ENCODE data around the gene HPS5.

The HPS5 gene

DNA sequence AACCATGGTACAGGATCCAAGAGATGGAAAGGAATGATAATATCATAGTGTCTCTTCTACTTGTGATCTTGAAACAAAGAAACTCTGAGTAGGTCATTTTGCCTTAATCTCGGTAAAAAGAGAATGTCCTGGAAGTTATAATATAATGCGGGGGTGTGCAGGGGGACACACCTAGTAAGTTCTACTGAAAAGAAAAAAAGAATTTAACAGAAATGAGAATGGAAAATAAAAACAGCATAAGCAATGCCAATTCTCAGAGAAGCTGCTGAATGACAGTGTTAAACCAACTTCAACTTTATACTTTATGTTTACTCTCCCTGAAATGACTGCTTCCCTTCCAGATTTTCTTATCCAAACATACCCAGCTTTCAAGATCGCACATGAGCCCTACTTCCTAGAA, 2.0 kb downstream of the HPS5 start:
- DNase-seq: no peak

DNA sequence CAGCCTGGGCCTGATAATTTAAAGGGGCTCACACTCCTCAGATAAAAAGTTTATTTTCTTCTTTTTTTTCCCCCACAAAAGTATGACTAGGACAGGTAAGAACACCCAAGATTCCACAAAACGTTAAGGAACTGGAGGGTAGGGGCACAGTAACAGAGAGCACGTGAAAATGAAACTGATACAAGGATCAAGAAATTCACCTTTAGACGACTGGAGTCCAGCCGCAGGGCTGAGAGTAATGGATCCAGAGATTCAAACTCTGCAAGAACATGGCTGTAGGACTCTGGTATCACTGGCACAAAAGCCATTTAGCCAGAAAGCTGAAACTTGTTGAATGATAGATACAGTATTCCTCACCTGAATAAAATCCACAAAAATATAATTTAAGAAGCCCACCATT, 4.4 kb downstream of the HPS5 start:
- DNase-seq: no peak

DNA sequence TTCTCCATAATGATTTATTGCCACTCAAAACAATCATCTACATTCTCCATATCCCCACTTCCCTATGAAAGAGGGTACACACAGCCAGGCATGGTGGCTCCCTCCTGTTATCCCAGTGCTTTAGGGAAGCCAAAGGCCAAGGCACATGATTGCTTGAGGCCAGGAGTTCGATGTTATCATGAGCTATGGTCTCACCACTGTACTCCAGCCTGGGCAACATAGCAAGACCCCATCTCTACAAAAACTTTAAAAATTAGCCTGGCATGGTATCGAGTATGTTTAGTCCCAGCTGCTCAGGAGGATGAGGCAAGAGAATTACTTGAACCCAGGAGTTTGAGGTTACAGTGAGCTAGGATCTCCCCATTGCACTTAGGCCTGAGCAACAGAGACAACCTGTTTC, 6.0 kb downstream of the HPS5 start:
- no peak for DNase-seq

DNA sequence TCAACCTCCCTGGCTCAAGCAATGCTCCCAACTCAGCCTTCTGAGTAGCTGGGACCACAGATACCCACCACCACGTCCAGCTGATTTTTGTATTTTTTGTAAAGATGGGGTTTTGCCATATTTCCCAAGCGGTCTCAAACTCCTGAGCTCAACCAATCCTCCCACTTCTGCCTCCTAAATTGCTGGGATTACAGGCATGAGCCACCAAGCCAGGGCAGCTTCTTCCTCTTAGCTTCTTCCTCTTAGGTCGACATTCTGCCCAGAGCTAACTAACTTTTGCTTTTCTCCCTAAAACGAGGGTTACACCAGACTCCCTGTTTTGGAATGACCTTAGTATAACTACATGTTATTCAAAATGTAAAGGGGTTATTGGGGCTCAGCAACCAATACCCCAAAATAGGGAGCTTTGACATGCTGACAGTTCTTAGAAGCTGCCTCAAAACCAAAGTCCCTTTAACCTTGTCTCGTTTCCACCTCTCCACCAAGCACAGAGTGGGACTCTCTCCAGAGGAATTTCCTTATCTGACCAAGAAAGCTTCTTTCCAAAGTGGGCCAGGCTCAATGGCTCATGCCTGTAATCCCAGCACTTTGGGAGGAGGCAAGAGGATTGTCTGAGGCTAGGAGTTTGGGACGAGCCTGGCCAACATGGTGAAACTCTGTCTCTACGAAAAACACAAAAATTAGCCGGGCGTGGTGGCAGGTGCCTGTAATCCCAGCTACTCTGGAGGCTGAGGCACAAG, 7.0 kb downstream of the HPS5 start:
- DNase-seq: no peak

DNA sequence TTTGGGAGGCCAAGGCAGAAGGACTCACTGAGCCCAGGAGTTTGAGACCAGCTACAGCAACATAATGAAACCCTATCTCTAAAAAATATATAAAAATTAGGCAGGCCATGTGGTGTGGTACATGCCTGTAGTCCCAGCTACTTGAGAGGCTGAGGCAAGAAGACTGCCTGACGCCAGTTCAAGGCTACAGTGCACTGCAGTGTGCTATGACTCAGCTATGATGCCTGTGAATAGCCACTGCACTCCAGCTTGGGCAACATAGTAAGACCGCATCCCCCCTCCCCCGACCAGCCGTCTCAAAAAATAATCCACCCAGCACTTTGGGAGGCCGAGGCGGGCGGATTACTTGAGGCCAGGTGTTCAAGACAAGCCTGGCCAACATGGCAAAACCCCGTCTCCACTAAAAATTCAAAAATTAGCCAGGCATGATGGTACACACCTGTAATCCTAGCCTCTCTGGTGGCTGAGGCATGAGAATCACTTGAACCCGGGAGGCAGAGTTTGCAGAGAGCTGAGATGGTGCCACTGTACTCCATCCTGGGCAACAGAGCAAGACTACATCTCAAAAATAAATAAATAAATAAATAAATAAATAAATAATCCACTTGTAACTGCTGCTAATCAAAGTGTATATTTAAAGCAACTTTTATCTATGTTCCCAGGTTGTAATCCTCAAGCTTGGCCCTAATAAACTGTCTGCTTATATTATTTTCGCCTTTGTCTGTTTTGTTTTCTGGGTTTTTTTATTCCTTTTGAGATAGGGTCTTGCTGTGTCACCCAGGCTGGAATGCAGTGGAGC, 7.8 kb downstream of the HPS5 start:
- no peak for DNase-seq

DNA sequence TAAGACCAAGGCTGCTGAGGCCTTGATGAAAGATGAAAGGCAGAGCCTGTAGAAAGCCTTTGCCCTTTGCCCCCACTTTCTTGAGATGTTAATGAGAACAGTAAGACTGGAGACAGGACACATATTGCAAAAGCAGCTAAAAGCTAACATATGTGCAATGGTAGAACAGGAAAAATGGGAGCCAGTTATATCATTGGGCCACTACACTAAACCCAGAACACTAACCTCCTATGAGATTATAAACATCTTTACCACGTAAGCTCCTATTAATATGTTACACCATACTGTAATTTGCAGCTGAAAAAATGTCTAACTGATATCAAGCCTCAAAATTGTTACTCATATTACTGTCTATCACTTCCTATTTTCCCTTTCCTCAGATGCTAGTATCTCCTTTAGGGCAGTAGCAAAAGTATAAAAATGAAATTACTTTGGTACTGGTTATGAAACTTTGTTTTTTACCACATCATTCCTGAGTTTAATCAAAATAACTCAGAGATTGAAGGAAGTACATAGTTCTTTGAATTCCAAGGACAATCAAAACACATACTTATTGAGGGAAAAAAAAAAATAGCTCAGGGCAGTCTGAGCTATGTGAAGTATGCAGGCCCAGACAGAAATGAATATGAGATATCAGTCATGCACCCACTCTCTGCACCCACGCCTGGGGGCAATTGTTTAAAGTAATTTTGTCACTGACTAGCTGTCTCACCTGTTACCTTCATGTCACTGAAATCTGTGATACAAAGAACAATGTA, 9.1 kb downstream of the HPS5 start:
- no peak for DNase-seq

DNA sequence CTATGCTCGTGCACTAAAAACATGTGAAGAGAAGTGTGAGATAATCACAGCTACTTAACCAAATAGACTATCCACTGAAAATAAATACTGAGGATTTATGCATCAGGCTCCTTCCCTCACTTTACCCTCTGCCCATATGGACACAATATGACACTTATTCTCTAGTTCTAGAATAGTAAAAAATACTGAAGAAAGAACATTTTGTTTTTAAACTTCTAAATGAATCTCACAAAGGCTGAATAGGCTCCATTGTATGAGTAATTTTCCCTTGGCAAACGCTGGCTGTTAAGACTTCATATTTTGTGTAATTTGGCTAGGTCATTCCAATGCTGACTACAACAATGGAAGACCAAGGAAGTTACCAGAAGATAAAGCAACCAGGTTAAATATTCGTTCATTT, 9.9 kb downstream of the HPS5 start:
- no peak for DNase-seq

DNA sequence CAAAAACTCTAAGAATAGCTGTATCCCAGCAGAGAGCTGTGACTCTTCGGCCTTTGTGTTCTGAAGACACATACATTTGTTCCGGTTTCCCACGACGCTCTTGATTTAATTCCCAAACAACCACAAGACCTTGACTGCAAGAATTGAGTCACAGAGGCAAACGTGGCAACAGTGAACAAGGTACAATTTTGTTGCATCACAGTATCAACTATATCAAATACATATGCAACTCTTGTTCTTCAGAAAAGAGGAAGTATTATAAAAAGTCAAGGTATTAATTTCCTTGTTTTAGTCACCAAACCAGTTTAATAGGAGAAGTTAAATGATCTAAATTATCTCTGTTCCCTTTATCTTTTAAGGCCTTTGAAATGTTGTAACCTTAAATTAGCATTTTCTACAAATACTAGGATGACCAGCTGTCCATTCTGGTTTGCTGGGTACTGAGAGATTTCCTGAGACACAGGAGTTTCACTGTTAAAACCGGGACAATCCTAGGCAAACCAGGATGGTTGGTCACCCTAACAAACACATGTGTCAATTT, 11.1 kb downstream of the HPS5 start:
- DNase-seq: no peak

DNA sequence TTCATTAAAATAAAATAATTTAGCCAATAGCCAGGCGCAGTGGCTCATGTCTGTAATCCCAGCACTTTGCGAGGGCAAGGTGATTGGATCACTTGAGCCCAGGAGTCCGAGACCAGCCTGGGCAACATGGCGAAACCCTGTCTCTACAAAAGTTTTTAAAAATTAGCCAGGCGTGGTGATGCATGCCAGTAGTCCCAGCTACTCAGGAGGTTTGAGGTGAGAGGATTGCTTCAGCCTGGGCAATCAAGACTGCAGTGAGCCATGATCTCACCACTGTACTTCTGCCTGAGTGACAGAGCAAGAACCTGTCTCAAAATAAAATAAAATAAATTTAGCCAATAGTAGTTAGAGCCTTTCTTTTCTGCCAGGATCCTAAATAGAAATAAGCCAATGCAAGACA, 12.2 kb downstream of the HPS5 start:
- DNase-seq: no peak

DNA sequence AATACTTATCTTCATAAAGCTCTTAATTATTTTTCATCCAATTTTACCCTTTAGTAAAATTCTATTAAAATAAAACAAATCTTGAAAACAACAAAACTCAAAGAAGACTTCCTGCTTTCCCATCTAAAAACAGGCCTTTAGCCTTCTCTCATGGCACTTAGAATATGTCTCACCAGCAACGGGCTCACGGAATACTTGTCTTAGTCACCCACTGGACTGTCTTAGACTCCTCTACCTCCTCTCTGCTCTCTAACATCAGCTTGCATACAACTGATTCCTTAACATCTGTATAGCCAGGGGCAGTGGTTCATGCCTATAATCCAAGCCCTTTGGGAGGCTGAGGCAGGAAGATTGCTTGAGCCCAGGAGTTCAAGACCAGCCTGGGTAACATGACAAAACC, 13.7 kb downstream of the HPS5 start:
- no peak for DNase-seq

DNA sequence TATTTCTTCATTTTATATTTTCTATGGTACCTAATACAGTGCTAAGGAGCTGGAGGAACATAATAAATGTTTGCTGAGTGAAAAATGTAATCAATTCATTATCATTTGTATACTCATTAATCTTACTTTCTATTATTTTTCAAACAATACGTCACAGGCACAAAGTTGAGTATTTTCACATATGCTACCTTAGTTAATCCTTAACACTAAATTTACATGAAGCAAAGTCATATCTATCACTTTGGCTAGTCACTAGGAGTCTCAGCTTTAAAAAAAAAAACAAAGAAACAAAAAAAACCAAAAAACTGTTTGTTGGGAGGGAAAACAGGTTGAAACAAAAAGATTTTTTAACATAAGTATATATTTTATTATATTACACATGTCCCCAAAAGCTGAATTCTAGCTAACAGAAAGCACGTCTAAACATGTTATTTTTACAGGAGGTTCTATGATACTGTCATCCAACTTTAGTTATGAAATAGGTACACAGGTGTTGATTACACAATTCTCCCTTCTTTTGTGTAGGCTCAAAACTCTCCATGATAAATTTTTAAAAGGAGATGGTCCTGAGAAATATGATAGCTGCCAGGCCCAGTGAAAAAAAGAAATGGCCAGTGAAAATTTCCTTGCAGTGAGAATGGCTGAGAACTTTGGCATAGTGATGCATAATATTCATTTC, 14.3 kb downstream of the HPS5 start:
- no peak for DNase-seq

DNA sequence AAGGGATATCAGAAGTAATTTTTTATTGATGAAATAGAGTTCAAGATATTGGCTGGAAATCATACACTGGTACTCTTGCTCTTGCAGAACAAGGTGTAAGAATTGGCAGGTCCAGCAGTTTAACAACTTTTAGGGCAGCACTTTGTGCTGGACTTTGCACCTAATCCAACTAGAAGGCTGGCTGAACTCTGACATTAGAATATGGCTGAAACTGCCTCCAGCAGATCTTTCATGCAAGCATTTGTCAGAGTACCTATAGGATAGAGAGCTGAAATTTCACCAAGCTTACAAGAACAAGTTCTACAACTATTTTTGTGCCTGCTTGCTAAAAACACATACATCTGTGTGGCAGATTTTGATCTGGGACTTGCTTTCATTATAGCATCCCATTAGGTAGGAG, 17.2 kb downstream of the HPS5 start:
- no peak for DNase-seq

DNA sequence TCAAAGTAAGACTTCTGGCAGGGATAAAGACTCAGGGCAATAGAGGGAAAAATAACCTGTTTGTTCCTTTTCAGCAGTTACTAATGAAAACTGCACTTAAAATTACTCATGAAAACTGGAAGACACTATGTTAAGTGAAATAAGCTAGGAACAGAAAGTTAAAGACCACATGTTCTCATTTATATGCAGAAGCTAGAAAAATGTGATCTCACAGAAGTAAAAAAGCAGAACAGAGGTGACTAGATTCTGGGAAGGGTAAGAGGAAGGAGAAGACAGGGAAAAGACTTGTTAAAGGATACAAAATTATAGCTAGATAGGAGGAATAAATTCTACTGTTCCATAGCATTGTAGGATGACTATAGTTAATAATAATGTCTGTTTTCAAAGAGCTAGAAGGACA, 22.2 kb downstream of the HPS5 start:
- no peak for DNase-seq

DNA sequence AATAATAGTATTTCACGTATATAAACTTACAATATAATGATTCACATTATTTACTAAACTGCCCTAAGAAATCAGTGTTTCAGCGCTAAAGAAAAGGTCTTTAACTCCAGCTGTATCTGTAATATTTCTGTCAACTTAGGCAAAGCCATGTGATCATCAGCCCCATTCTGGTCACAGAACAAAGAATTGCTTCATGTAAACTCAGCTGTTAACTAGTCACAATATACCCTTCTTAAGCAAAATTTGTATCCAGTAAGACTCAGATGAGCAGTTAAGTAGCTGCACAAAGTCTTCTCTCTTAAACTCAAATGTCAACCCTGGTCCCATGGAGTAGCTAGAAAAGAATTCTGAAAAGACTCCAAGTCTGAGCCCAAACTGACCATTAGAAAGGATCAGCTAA, 26.6 kb downstream of the HPS5 start:
- DNase-seq: no peak

DNA sequence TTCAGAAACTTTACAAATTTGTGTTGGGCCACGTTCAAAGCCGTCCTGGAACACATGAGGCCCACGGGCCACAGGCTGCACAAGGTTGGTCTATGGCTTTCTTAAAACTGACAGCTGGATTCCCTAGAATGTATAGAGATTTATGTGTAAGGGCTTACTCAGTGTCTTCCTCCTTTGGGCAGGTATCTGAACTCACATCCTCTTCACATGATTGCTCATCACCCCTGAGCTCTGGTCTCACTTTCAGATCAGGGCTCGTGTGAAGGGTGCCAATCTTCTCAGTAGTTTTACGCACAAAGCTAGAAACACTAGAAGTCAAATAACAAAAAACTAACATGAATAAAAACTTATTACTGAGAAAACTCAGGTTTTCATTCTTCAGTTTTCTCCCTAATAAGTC, 27.1 kb downstream of the HPS5 start:
- DNase-seq: no peak

DNA sequence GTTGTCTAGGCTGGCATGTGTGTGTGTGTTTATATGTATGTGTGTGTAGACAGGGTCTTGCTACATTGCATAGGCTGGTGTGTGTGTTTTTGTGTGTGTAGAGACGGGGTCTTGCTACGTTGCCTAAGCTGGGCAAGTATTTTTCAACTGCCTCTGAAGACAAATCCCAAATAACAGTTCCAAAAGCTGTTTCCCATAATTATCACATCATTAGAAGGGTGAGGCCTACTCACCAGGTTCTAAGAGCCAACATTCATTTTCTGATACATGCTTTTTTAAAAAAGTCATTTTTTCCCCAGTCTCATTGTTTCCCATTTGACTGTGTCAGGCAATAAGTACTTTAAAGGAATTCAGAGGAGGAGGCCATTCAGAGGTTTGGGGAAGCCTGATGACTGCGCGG, 33.0 kb downstream of the HPS5 start:
- DNase-seq: no peak

DNA sequence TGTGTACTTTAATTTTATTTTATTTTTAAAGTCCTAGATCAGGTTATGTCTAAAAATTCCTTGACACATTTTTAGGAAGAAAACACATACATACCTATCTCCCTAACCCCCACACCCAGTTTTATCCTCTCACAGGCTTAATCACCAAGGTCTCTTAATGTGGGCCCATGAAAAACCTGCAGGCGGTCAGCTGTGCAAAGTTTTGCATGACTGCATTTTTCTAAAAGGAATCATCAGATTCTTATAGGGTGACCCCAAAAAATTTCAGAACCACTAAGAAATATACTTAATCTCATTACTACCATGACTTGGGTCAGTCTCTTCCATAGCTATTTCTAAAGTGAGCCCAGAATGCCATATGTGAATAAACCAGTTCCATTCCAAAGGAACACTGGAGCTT, 36.1 kb downstream of the HPS5 start:
- no peak for DNase-seq

DNA sequence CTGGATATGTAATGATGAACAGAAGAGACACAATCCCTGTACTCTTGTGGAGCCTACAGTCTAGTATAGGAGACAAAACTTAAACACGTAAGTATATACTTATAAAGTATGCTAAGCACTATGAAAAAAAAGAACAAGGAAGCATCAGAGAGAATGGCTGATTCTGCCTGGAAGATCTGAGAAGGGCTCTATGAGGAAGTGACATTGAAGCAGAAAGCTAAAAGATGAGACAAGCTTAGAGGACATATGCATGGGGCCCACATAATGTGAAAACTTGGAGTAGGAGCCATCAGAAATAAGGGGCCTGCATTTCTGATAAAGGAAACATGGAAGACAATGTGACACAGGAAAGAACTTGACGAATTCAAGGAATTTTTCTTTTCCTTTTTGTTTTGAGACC, 39.3 kb downstream of the HPS5 start:
- DNase-seq: no peak

DNA sequence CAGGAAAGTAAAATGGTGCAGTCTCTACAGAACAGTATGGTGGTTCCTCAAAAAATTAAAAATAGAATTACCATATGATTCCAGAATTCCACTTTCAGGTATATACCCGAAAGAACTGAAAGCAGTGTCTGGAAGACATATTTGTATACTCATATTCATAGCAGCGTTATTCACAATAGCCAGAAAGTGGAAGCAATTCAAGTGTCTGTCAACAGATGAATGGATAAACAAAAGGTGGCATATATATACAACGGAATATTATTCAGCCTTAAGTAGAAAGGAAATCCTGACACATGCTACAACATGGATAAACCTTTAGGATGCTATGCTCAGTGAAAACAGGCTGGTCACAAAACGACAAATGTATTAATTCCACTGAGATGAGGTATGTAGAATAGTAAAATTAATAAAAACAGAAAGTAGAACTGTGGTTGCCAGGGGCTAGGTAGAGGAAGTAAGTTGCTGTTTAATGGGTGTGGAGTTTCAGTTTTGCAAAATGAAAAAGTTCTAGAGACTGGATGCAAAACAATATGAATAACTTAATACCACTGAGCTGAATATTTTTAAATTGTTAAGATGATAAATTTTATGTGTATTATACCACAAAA, 41.4 kb downstream of the HPS5 start:
- DNase-seq: no peak

DNA sequence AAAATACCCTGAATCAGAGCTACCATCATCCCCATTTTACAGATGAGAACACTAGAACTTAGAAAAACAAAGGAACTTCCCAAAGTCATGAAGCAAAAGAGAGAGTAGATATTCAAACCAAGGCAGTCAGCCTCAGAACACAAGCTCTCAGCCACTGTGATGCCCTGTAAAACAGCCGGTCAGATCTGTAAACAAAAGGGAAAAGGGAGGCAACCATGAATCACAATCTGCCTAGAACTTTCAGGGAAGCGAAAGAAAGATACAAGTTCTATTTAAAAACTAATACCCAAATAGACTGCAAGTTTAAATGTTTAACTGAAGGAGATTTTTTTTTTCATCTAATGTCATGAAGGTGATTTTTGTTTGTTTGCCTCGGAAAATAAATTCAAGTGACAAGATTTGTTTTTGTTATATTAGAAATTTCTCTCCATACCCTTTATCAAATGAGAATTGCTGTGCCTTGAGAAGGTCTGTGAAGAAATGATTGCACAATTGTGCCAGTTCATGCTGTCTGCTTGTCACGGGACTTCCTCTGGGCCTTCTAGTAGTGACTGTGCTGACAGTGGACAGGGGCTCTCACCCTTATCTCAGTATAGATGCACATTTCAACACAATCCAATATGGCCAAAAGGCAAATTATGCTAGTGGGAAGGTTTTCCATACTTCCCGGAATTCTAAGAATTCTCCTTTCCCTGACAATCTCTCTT, 44.2 kb downstream of the HPS5 start:
- no peak for DNase-seq

DNA sequence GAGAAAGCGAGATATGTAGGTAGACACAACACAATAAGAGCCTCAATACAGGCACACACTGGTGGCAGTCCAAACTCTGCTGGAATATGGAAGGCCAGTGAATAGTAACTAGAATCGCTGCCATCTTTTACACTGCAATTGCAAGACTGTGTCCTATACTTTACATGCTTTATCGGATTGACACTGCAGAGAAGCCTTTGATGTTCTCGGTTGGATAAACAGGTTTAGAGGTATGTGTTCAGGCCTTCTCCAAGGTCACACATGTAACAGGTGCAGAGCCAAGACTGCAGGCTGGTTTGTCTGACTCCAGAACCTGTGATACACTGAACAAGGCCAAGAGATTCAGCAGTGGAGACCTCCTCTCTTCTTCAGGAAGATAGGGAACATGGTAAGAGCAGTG, 50.7 kb downstream of the HPS5 start:
- no peak for DNase-seq

DNA sequence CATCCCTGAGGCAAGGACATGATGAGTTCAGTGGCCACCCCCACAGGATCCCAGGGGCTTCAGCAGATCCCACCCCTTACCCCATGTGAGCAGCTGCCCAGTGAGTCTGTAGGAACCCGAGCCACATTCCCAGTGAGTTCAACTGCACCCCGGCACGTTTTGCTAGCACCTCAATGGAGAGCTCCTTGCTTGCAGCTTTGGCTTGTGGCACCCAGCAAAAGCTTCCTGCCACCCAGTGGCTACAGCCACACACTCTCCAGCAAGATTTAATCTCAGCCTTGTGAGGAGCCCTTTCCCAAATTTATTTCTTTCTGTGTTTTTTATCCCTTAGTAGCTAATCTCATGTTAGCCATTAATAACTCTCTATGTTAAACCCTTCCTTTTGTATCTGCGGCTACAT, 51.8 kb downstream of the HPS5 start:
- DNase-seq: no peak

Measured in NCI-H1105 treated with DMSO at 0.1 percent for 48 hours (cell line).